Breast epithelium (tissue), 3 donors: ENCODE results near the gene KCNJ12.
"Not testable (repeated sequence)": the region's sequence is repeated elsewhere in the genome, so short reads cannot be mapped to it uniquely, and the experiment has no call there.

Experiments used
- CTCF ChIP-seq, 3 donors: fragments of 450-650 bp; IDR thresholded peaks; one replicate each; pipeline ENCODE4 v1.5.1; 2016 to 2017; ENCODE audit warnings: antibody characterized with exemption in 3 of 3, mild to moderate bottlenecking in 3 of 3, moderate library complexity in 3 of 3
- POLR2A ChIP-seq: fragments of 450-650 bp; IDR thresholded peaks from one replicate; pipeline ENCODE4 v1.6.1; 2016; ENCODE audit warnings: antibody characterized with exemption, mild to moderate bottlenecking, moderate library complexity

DNA sequence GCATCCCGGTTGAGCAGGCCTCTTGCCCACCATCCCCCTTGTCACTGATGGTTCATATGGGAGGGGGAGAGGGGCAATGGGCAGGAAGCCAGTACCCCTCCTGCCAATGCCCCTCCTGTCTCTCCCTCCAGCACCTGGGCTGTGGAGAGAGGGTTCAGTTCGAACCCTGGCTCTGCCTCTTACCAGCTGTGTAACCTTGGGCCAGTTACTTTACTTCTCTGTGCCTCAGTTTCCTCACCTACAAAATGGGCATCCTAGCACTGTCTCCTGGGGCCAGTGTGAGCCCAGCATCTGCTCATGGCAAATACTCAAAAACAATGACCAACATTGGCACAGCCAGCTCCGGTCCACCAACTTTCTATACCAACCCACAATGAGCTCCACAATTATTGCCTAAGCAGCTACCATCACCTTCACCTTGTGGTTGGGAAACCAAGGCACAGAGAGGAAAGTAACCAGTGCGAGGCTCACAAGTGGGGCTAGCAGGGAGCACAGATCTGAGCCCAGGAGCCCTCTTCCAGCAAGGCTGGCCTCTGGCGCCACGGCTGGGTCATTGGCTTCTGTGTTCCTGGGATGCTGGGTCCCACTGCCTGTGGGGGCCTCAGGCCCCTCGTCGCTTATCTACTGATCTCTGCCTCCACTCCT lies 38.1 kb upstream of the KCNJ12 start:
- not testable (repeated sequence) for TF ChIP-seq CTCF (IDR thresholded peaks at IDR 0.05); POLR2A
